ENCODE measurements around the gene LONRF3. TPM values are rescaled to one million over a fixed set of nuclear protein-coding genes. Genes with fewer than 3 reads are reported as not detected.
"Not testable (repeated sequence)": the region's sequence is repeated elsewhere in the genome, so short reads cannot be mapped to it uniquely, and the experiment has no call there.

Gene LONRF3
- total RNA-seq, 2 experiments from 2014 or later, result 0.29 to 0.35 TPM

DNA sequence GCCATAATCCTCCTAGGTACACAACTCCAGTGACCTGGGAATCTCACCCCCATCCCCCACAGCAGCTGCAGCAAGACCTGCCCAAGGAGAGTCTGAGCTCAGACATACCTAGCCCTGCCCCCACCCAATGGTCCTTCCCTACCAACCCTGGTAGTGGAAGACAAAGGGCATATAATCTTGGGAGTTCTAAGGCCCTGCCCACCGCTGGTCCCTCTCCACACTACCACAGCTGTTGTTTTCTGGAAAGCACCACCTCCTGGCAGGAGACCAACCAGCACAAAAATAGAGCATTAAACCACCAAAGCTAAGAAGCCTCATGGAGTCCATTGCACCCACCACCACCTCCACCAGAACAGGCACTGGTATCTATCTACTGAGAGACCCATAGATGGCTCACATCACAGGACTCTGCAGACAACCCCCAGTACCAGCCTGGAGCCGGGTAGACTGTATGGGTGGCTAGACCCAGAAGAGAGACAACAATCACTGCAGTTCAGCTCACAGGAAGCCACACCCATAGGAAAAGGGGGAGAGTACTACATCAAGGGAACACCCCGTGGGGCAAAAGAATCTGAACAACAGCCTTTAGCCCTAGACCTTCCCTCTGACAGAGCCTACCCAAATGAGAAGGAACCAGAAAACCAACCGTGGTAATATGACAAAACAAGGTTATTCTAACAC lies 18.2 kb downstream of the LONRF3 start:
- H3K4me3 Mint-ChIP-seq; H3K9me3 Mint-ChIP-seq; POLR2A ChIA-PET; H3K36me3 Mint-ChIP-seq (ENCODE audit: low read depth); H3K27me3 Mint-ChIP-seq; CTCF ChIA-PET: not testable (repeated sequence)
- H3K4me1 Mint-ChIP-seq, result peaks cover 10% of the 10 kb centered on the region
- peak overlapping the region; percentile 76 for H3K27ac Mint-ChIP-seq
- DNase-seq, result peak; percentile 8

DNA sequence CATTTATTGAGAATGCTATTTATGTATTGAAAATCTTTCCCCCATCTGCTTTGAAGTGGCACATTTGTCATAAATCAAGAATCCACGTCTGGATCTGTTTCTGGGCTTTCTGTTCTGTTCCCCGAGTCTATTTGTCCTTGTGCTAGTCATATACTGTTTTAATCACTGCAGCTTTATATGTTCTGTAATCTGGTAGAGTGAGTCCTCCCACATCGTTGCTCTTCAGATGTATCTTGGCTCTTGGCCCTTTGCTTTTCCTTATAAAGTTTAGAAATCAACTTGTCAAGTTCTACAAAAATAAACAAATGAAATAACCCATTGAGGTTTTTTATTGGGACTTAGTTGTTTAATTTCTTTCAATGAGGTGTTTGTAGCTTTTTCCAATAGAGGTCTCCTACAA lies 29.0 kb downstream of the LONRF3 start:
- Mint-ChIP-seq H3K9me3 (no peaks in the 10 kb centered on the region), H3K36me3 (ENCODE audit: low read depth) (no peaks in the 10 kb centered on the region), H3K27ac (no peak overlapping the region), H3K27me3 (no peaks in the 10 kb centered on the region), H3K4me3 (no peak overlapping the region), H3K4me1 (no peaks in the 10 kb centered on the region)
- ChIA-PET POLR2A (no interaction called here), CTCF (interaction anchor here (0.6 kb wide), 1 partner anchor 95 kb away, joined by 3 read pairs; no protein-coding TSS in a partner anchor)
- DNase-seq, result no peak

DNA sequence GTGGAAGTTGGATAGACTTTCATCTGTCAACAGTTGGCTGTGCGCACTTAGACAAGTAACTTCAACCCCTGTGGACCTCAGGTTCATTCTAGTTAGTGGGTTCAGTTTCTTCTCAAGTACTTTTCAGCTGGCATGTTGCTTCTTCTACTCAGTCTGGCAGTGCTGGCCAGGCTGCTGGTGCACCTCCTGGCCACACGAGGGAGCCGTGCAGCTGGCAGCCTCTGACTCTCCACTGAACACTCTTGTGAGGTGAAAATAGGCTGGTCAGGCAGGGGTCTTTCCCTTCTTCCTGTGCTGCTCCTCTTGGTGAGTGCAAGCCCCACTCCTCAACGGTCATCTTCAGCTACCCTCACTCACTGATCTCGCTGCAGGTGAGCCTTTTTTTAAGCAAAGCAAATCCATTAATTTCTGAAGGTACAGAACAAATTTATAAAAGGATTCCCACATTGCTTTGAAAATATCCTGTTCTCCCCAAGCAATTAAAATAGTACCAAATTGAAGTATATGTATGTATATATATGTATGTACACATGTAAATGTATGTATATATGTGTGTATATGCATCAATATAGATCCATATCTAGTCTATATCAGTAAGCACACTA lies 30.6 kb downstream of the LONRF3 start:
- ChIA-PET CTCF (interaction anchor here (0.5 to 2.0 kb wide), 4 partner anchors 11 to 344 kb away, joined by 3 to 9 read pairs (median 4); no protein-coding TSS in a partner anchor), POLR2A (no interaction called here)
- peak; percentile 41 for DNase-seq
- Mint-ChIP-seq H3K4me1 (no peaks in the 10 kb centered on the region), H3K36me3 (ENCODE audit: low read depth) (no peaks in the 10 kb centered on the region), H3K27ac (no peak overlapping the region), H3K4me3 (no peak overlapping the region), H3K27me3 (no peaks in the 10 kb centered on the region), H3K9me3 (no peaks in the 10 kb centered on the region)

DNA sequence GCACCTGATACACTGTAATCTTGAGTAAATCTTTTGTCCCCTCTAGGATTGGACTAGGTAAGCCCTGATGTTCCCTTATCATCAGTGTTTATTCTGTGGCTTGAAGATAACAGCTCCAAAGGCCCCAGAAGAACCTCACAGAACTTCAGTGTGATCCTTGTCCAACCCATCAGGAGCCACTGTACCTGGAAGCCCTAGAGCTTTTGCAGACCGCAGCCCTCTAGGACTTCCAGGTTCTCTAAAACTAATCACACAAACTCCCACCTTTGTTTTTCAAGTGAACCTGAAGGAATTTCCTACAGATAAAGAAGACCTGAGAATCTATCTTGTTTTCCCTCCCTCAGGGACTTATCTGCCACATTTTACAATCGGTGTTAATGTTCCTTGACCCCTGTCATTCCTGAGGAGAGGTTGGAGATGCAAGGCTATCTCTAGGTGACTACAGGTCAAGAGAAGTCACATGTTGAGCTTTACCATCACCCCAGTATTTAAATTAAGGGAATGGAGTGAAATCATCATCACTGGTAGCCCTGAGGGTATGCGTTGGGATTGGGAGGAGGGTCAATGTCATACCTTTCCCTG lies 32.9 kb downstream of the LONRF3 start:
- Mint-ChIP-seq H3K9me3 (no peaks in the 10 kb centered on the region), H3K27me3 (no peaks in the 10 kb centered on the region), H3K4me1 (no peaks in the 10 kb centered on the region), H3K36me3 (ENCODE audit: low read depth) (no peaks in the 10 kb centered on the region), H3K27ac (no peak overlapping the region), H3K4me3 (no peak overlapping the region)
- CTCF ChIA-PET, result no interaction called here
- no peak for DNase-seq
- POLR2A ChIA-PET, result no interaction called here

DNA sequence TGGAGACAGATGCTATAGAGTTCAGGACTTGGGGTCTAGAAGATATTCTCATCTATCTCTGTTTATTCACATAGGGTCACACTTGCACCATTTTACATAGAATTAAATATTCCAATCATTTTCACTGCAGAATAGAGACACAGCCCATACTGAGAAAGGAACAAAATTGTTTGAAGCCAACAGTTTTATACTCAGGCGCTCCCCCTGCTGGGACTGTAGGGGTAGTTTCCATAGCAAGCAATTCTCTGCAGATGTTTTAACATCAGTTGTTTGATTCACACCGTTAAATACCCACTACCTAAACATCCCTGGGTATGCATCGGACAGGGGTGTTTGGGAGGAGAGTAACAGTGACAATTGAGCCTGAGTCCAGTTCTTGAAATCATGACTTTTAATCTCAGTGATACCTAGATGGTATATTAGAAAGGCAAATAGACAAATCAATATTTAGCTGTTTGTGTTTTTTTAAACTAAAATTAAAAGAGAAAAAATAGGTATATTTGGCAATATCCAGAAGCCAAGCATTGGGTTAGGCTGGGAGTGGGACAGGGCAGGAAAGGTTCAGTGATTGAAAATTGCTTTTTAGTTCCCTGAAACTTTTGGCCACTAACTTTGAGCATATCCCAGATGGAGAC lies 33.8 kb downstream of the LONRF3 start:
- CTCF ChIA-PET, result interaction anchor here (1.3 kb wide), 1 partner anchor 22 kb away, joined by 3 read pairs; no protein-coding TSS in a partner anchor
- no peaks in the 10 kb centered on the region for H3K9me3 Mint-ChIP-seq
- H3K27ac Mint-ChIP-seq, result no peak overlapping the region
- no peak overlapping the region for H3K4me3 Mint-ChIP-seq
- H3K27me3 Mint-ChIP-seq, result no peaks in the 10 kb centered on the region
- POLR2A ChIA-PET, result no interaction called here
- H3K36me3 Mint-ChIP-seq (ENCODE audit: low read depth), result no peaks in the 10 kb centered on the region
- peak; percentile 38 for DNase-seq
- no peaks in the 10 kb centered on the region for H3K4me1 Mint-ChIP-seq

DNA sequence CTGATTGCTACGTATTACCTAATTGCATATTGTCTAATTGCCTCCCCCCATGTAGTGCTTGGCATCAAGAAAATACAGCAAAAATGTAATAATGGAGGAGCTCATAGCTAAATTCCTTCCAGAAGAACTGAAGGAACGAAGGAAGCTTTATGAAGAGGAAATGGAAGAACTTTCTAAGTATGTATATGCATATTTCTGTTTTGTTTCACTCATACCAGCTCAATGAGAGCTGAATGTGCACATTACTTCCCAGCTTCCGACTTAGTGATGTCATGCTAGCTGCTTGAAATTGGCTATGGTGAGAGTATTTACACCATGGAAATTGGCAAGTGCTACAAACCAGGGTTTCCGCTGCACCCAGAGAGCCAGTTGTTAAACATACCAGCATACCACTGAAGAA lies 34.7 kb downstream of the LONRF3 start:
- Mint-ChIP-seq H3K4me1 (no peaks in the 10 kb centered on the region), H3K9me3 (no peaks in the 10 kb centered on the region), H3K4me3 (no peak overlapping the region), H3K36me3 (ENCODE audit: low read depth) (no peaks in the 10 kb centered on the region), H3K27me3 (no peaks in the 10 kb centered on the region), H3K27ac (no peak overlapping the region)
- no peak for DNase-seq
- POLR2A ChIA-PET, result no interaction called here
- CTCF ChIA-PET, result interaction anchor here (1.3 kb wide), 1 partner anchor 23 kb away, joined by 3 read pairs; no protein-coding TSS in a partner anchor

DNA sequence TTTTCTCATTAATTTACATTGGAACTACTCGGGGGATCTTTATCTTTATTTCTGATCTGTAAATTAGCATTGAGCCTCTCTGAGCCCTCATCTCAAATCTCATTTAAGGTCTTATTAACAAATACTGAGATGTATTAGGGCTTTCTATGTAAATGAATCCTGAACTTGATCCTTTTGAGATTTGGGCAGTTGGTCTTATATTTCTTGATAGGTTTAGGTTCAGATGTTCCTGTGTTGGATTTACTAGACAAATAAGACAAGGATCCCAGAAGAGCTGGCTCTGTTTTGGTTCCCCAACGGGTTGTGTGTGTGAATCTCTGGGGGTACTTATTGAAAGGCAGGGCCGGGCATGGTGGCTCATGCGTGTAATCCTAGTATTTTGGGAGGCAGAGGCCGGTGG lies 36.1 kb downstream of the LONRF3 start:
- Mint-ChIP-seq H3K4me3 (no peak overlapping the region), H3K27me3 (no peaks in the 10 kb centered on the region), H3K9me3 (no peaks in the 10 kb centered on the region), H3K36me3 (ENCODE audit: low read depth) (no peaks in the 10 kb centered on the region), H3K27ac (no peak overlapping the region), H3K4me1 (peaks cover 6% of the 10 kb centered on the region)
- ChIA-PET CTCF (interaction anchor here (1.1 kb wide), 1 partner anchor 41 kb away, joined by 5 read pairs; no protein-coding TSS in a partner anchor), POLR2A (no interaction called here)
- no peak for DNase-seq

DNA sequence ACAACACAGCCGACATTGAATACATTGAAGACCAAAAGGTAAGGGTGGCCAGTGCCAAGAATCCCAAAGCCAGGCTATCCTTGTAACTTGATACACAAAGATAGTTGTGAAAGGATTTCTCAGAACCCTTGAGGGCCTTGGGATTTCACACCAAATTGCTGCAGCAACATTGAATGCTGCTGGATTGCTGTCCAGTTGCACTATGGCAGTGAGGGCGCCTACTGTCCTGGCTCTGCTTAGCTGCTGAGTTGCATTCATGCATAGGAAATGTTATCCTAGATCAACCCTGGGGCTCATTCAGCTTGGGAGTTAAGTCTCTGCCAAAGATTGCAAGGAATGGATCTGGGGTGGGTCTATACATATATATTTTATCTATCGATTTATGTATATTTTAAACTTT lies 38.7 kb downstream of the LONRF3 start:
- DNase-seq, result no peak
- Mint-ChIP-seq H3K4me3 (no peak overlapping the region), H3K27me3 (no peaks in the 10 kb centered on the region), H3K27ac (no peak overlapping the region), H3K36me3 (ENCODE audit: low read depth) (no peaks in the 10 kb centered on the region), H3K4me1 (peaks cover 12% of the 10 kb centered on the region), H3K9me3 (no peaks in the 10 kb centered on the region)
- ChIA-PET POLR2A (no interaction called here), CTCF (no interaction called here)

DNA sequence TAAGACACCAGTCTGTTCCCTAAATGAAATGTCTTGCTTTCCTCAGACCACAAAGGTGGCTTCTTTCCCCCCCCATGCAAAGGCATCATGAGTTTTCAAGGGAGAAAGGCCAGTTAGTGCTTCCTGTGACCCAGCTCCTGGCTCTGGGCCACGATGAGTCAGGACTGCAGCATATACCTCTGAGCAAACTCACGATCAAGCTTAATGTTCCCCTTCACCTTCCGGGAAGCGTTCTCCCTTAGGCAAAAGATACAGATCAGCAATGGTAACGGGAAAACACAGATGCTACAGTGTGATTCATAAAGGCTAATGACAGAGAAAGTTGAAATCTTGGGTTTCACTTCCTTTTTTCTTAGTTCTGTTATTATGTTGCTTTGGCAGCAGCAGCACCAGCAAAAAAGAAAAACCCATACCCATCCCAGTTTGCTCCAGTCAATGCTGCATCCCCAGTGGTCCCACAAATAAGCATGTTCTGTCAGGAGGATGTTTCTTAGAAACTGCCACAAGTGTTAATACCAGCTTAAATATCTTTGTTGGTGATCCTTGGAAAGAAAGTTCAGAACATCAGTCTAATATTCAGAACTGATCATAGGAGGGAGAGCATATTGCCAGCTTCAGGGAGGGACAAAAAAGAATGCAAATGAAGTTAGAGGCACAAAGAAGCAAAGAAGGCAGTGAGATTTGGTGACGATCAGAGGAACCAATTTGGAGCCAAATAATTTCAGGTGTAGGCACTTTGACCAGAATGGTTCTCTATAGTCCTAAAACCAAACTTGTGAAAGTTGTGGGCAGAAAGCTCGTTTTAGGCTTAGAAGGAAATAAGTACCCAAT lies 41.2 kb downstream of the LONRF3 start:
- DNase-seq, result no peak
- no peak overlapping the region for H3K27ac Mint-ChIP-seq
- no peaks in the 10 kb centered on the region for H3K9me3 Mint-ChIP-seq
- no peak overlapping the region for H3K4me3 Mint-ChIP-seq
- no peaks in the 10 kb centered on the region for H3K36me3 Mint-ChIP-seq (ENCODE audit: low read depth)
- peaks cover 12% of the 10 kb centered on the region for H3K4me1 Mint-ChIP-seq
- no peaks in the 10 kb centered on the region for H3K27me3 Mint-ChIP-seq
- ChIA-PET CTCF (interaction anchor here (0.6 to 2.4 kb wide), 3 partner anchors 11 to 233 kb away, joined by 3 to 9 read pairs (median 8); no protein-coding TSS in a partner anchor), POLR2A (no interaction called here)

DNA sequence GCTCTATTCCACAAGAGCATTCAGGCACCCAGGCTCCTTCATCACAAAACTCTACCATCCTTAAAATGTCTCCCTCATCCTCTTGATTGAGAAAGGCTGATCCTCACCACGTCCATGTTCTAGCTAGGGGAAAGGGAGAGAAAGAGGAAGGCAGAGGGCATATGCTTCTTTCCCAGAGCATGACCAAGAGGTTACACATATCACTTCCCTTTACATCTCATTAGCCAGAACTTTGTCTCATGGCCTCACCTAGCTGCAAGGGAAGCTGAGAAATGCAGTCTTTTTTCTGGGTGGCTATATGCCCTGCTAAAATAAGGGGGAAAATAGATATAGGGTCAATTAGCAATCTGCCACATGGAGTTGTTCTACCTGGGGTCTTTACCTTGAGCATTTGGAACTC lies 42.7 kb downstream of the LONRF3 start:
- H3K27ac Mint-ChIP-seq, result no peak overlapping the region
- H3K4me3 Mint-ChIP-seq, result no peak overlapping the region
- ChIA-PET CTCF (interaction anchor here (2.4 kb wide), 1 partner anchor 12 kb away, joined by 9 read pairs; no protein-coding TSS in a partner anchor), POLR2A (no interaction called here)
- no peaks in the 10 kb centered on the region for H3K9me3 Mint-ChIP-seq
- no peaks in the 10 kb centered on the region for H3K36me3 Mint-ChIP-seq (ENCODE audit: low read depth)
- H3K4me1 Mint-ChIP-seq, result peaks cover 12% of the 10 kb centered on the region
- no peak for DNase-seq
- H3K27me3 Mint-ChIP-seq, result no peaks in the 10 kb centered on the region

DNA sequence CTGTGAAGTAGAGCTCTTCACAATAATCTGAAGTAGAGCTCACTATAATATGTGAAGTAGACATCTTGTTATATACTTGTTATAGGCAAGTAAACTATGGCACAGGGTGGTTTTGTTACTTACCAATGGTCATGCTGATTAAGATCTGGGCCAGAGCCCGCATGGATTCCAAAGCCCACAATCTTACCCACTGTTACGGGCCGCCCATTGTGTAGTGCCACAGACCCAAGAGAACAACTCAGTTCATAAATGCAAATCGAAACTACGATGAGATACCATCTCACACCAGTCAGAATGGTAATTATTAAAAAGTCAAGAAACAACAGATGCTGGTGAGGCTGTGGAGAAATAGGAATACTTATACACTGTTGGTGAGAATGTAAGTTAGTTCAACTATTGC lies 51.5 kb downstream of the LONRF3 start:
- no peaks in the 10 kb centered on the region for H3K36me3 Mint-ChIP-seq (ENCODE audit: low read depth)
- ChIA-PET CTCF (no interaction called here), POLR2A (no interaction called here)
- H3K4me3 Mint-ChIP-seq, result no peak overlapping the region
- no peak overlapping the region for H3K27ac Mint-ChIP-seq
- no peak for DNase-seq
- H3K9me3 Mint-ChIP-seq, result no peaks in the 10 kb centered on the region
- no peaks in the 10 kb centered on the region for H3K27me3 Mint-ChIP-seq
- no peaks in the 10 kb centered on the region for H3K4me1 Mint-ChIP-seq

DNA sequence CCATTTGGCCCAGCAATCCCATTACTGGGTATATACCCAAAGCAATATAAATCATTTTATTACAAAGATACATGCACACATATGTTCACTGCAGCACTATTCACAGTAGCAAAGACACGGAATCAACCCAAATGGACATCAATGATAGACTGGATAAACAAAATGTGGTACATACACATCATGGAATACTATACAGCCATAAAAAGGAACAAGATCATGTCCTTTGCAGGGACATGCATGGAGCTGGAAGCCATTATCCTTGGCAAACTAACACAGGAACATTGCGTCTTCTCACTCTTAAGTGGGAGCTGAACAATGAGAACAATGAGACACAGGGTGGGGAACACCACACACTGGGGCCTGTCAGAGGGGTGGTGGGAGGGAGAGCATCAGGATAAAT lies 51.9 kb downstream of the LONRF3 start:
- H3K27me3 Mint-ChIP-seq; H3K9me3 Mint-ChIP-seq; H3K4me3 Mint-ChIP-seq; H3K4me1 Mint-ChIP-seq; H3K36me3 Mint-ChIP-seq (ENCODE audit: low read depth); POLR2A ChIA-PET; DNase-seq; H3K27ac Mint-ChIP-seq; CTCF ChIA-PET: not testable (repeated sequence)
